ENCODE results near the gene HES3.

Gene HES3

GRCh38 chr1:6243993-6244392 lies at the start of gene HES3:
Gene HES3, plus strand, starts transcription at chr1:6244179. Its CDS starts 187 bp downstream, at chr1:6244366.
- H3K4me3 ChIP-seq (ENCODE audit: low read depth, low read length), result no peak within 1 kb of the TSS
- no peak for TF ChIP-seq CTCF (IDR thresholded peaks at IDR 0.05; ENCODE audit: low read depth, low read length)

GRCh38 chr1:6197746-6198427 lies 46.1 kb upstream of the HES3 start:
- peak overlapping the region; percentile 100 for H3K4me3 ChIP-seq (ENCODE audit: low read depth, low read length)
- no peak for TF ChIP-seq CTCF (IDR thresholded peaks at IDR 0.05; ENCODE audit: low read depth, low read length)

GRCh38 chr1:6198646-6199297 lies 45.2 kb upstream of the HES3 start:
- H3K4me3 ChIP-seq (ENCODE audit: low read depth, low read length), result peak overlapping the region; percentile 100
- TF ChIP-seq CTCF (IDR thresholded peaks at IDR 0.05; ENCODE audit: low read depth, low read length), result no peak

GRCh38 chr1:6199298-6200187 lies 44.4 kb upstream of the HES3 start, which contains the start of gene RPL22:
Gene RPL22, minus strand, starts transcription at chr1:6199595. Its CDS starts 22 bp downstream, at chr1:6199573.
- no peak for TF ChIP-seq CTCF (IDR thresholded peaks at IDR 0.05; ENCODE audit: low read depth, low read length)
- H3K4me3 ChIP-seq (ENCODE audit: low read depth, low read length), result peak within 1 kb of the TSS; percentile 100

- TF ChIP-seq CTCF (IDR thresholded peaks at IDR 0.05; ENCODE audit: low read depth, low read length), result no peak
- H3K4me3 ChIP-seq (ENCODE audit: low read depth, low read length), result peak overlapping the region; percentile 100
Measured at GRCh38 chr1:6200188-6200809, 43.7 kb upstream of the HES3 start.

- no peak overlapping the region for H3K4me3 ChIP-seq (ENCODE audit: low read depth, low read length)
- TF ChIP-seq CTCF (IDR thresholded peaks at IDR 0.05; ENCODE audit: low read depth, low read length), result no peak
Measured at GRCh38 chr1:6202256-6202655, 41.7 kb upstream of the HES3 start.

Measured in WI38 (cell line).